GM12892 (cell line): ENCODE measurements around the gene GNAZ.

ENCODE experiments used
- DNase-seq: peaks from one replicate; pipeline ENCODE4 v3.0.0; 2011; ENCODE audit not compliant: insufficient read length
- FAIRE-seq: peaks from 2 replicates; lab custom pipeline; 2011; peaks lifted over from hg19 to GRCh38; lab: Jason Lieb, UNC
- POLR2A ChIP-seq: IDR thresholded peaks from 2 replicates; pipeline ENCODE4 v1.6.1; 2011; ENCODE audit warnings: low read depth, low read length, control low read depth
- POLR2AphosphoS5 ChIP-seq: IDR thresholded peaks from 2 replicates; pipeline ENCODE4 v1.6.1; 2011; ENCODE audit warnings: low read depth, low read length, control low read depth
- TAF1 ChIP-seq: IDR thresholded peaks from 2 replicates; pipeline ENCODE4 v1.6.1; 2011; ENCODE audit warnings: low read depth, mild to moderate bottlenecking, control low read depth, low read length, borderline replicate concordance

GNAZ gene

GRCh38 chr22:23084453-23085350 lies 14.4 kb downstream of the GNAZ start:
- FAIRE-seq: no peak
- no peak for TF ChIP-seq POLR2A
- TF ChIP-seq POLR2AphosphoS5: no peak
- no peak for TF ChIP-seq TAF1
- no peak for DNase-seq

- no peak for TF ChIP-seq TAF1
- no peak for TF ChIP-seq POLR2A
- TF ChIP-seq POLR2AphosphoS5: no peak
- DNase-seq: no peak
- no peak for FAIRE-seq
Measured at GRCh38 chr22:23085351-23085671, 15.0 kb downstream of the GNAZ start.

GRCh38 chr22:23085785-23086184 lies 15.5 kb downstream of the GNAZ start:
- DNase-seq (no peak), FAIRE-seq (no peak)
- TF ChIP-seq POLR2AphosphoS5: no peak

GRCh38 chr22:23086263-23086662 lies 15.9 kb downstream of the GNAZ start:
- no peak for FAIRE-seq
- DNase-seq: no peak
- TF ChIP-seq POLR2A: no peak
- TF ChIP-seq TAF1: no peak
- no peak for TF ChIP-seq POLR2AphosphoS5

- TF ChIP-seq TAF1: no peak
- TF ChIP-seq POLR2A: no peak
- no peak for TF ChIP-seq POLR2AphosphoS5
- no peak for DNase-seq
- FAIRE-seq: no peak
Measured at GRCh38 chr22:23086787-23087186, 16.5 kb downstream of the GNAZ start.

- TF ChIP-seq POLR2AphosphoS5: no peak
- TF ChIP-seq TAF1: no peak
- DNase-seq: no peak
- no peak for FAIRE-seq
Measured at GRCh38 chr22:23088199-23088604, 17.9 kb downstream of the GNAZ start.

- FAIRE-seq (no peak), DNase-seq (no peak)
- no peak for TF ChIP-seq POLR2AphosphoS5
- TF ChIP-seq POLR2A: no peak
- no peak for TF ChIP-seq TAF1
Measured at GRCh38 chr22:23089010-23089409, 18.7 kb downstream of the GNAZ start.

GRCh38 chr22:23089633-23090456 lies 19.5 kb downstream of the GNAZ start:
- FAIRE-seq (no peak), DNase-seq (no peak)
- TF ChIP-seq TAF1: no peak
- no peak for TF ChIP-seq POLR2A
- TF ChIP-seq POLR2AphosphoS5: no peak

- DNase-seq (no peak), FAIRE-seq (no peak)
- TF ChIP-seq TAF1 (no peak), POLR2A (no peak), POLR2AphosphoS5 (no peak)
Measured at GRCh38 chr22:23090457-23090835, 20.1 kb downstream of the GNAZ start.

GRCh38 chr22:23091760-23092159 lies 21.4 kb downstream of the GNAZ start:
- FAIRE-seq (no peak), DNase-seq (no peak)
- TF ChIP-seq POLR2AphosphoS5 (no peak), POLR2A (no peak), TAF1 (no peak)

GRCh38 chr22:23092217-23092955 lies 22.1 kb downstream of the GNAZ start:
- no peak for DNase-seq
- no peak for TF ChIP-seq POLR2AphosphoS5
- TF ChIP-seq POLR2A: no peak
- no peak for TF ChIP-seq TAF1
- no peak for FAIRE-seq

GRCh38 chr22:23093051-23093788 lies 22.9 kb downstream of the GNAZ start:
- TF ChIP-seq POLR2A: no peak
- TF ChIP-seq POLR2AphosphoS5: no peak
- no peak for TF ChIP-seq TAF1
- FAIRE-seq: no peak
- DNase-seq: no peak
